Keratinocyte (primary cell): ENCODE results near the gene CCDC88B. TPM values are rescaled to one million over a fixed set of nuclear protein-coding genes. Genes with fewer than 3 reads are reported as not detected.

Source experiments
- DNase-seq: peaks from one replicate; pipeline ENCODE4 v3.0.0-alpha.2; 2011; ENCODE audit warnings: low read depth, missing footprints, low spot score
- FAIRE-seq: peaks from 2 replicates; lab custom pipeline; 2011; peaks lifted over from hg19 to GRCh38; lab: Jason Lieb, UNC
- H2AFZ ChIP-seq: 2 replicates; pipeline ENCODE4 v1.6.0; 2012; ENCODE audit warnings: low read length, control low read depth, inconsistent platforms; ENCODE audit not compliant: control insufficient read depth
- H3K27ac ChIP-seq: 2 replicates; pipeline ENCODE4 v1.5.1; 2011; ENCODE audit warnings: low read length; ENCODE audit not compliant: control insufficient read depth, insufficient read depth
- H3K27me3 ChIP-seq: 3 replicates; pipeline ENCODE4 v1.6.0; 2011; ENCODE audit warnings: low read length; ENCODE audit not compliant: control insufficient read depth, insufficient read depth; ENCODE audit errors: extremely low read depth
- H3K36me3 ChIP-seq, 2 experiments: 2 replicates in 1 of 2; 3 replicates in 1 of 2; pipeline ENCODE4 v1.5.1; 2011; ENCODE audit warnings: low read length in 2 of 2, mild to moderate bottlenecking in 1 of 2; ENCODE audit not compliant: control insufficient read depth in 2 of 2, insufficient read depth in 2 of 2; ENCODE audit errors: extremely low read depth in 1 of 2
- H3K4me1 ChIP-seq: 3 replicates; pipeline ENCODE4 v1.5.1; 2011; ENCODE audit warnings: low read length; ENCODE audit not compliant: control insufficient read depth, insufficient read depth; ENCODE audit errors: extremely low read depth
- H3K4me2 ChIP-seq: 3 replicates; pipeline ENCODE4 v1.6.0; 2011; ENCODE audit warnings: low read depth, low read length; ENCODE audit not compliant: control insufficient read depth, insufficient read depth; ENCODE audit errors: extremely low read depth
- H3K4me3 ChIP-seq, 3 experiments: fragments of 200-600 bp in 1 of 3; sonication (generic) in 1 of 3; 2 replicates in 2 of 3; 3 replicates in 1 of 3; pipeline ENCODE4 v1.5.1; 2011 to 2016; ENCODE audit warnings: low read length in 3 of 3, mild to moderate bottlenecking in 3 of 3, control low read depth in 2 of 3, inconsistent platforms in 1 of 3, low read depth in 1 of 3, mixed read lengths in 1 of 3, mixed run types in 1 of 3, moderate library complexity in 1 of 3; ENCODE audit not compliant: control insufficient read depth in 2 of 3, insufficient read depth in 2 of 3; ENCODE audit errors: extremely low read depth in 1 of 3
- H3K79me2 ChIP-seq: 2 replicates; pipeline ENCODE4 v1.6.0; 2012; ENCODE audit warnings: low read length; ENCODE audit not compliant: control insufficient read depth, insufficient read depth
- H3K9ac ChIP-seq: 3 replicates; pipeline ENCODE4 v1.6.0; 2011; ENCODE audit warnings: low read length; ENCODE audit not compliant: control insufficient read depth, insufficient read depth; ENCODE audit errors: extremely low read depth
- H3K9me1 ChIP-seq: 3 replicates; pipeline ENCODE4 v1.6.0; 2011; ENCODE audit warnings: low read length; ENCODE audit not compliant: control insufficient read depth, insufficient read depth; ENCODE audit errors: extremely low read depth
- H3K9me3 ChIP-seq: 2 replicates; pipeline ENCODE4 v1.5.1; 2012; ENCODE audit warnings: low read depth, low read length; ENCODE audit not compliant: control insufficient read depth
- H4K20me1 ChIP-seq: 3 replicates; pipeline ENCODE4 v1.6.0; 2011; ENCODE audit warnings: low read length; ENCODE audit not compliant: control insufficient read depth, insufficient read depth; ENCODE audit errors: extremely low read depth
- EZH2 ChIP-seq: IDR thresholded peaks from one replicate; pipeline ENCODE4 v1.6.1; 2012; ENCODE audit warnings: inconsistent platforms, mild to moderate bottlenecking, low read length, moderate library complexity
- dilution Hi-C: fragments of 300-500 bp; cut with MboI; formaldehyde crosslinking; loops from one replicate; pipeline ENCODE4 v1.7.0; 2020; ENCODE audit warnings: low sequenced_read_pairs; ENCODE audit not compliant: extremely low pct_ligation_motif_present
- polyA plus RNA-seq, 5 experiments: library from polyadenylated mRNA; depleted of rRNA in 3 of 5; stranded (reverse) in 3 of 5; stranded (forward) in 1 of 5; unstranded in 1 of 5; fragments of >200 nt; gene quantifications; 1 replicate in 1 of 5; 2 replicates in 3 of 5; 3 replicates in 1 of 5; pipeline versions ENCODE4 v1.2.1 to v1.2.3, GENCODE V29; 2011 to 2012; ENCODE audit warnings: missing spikeins in 2 of 5, low read depth in 1 of 5, low replicate concordance in 1 of 5
- TF ChIP-seq, protein P1 (sequence below), 3 experiments: IDR thresholded peaks in 1 of 3; conservative IDR thresholded peaks in 1 of 3; optimal IDR thresholded peaks in 1 of 3; 2 replicates in 2 of 3; 3 replicates in 1 of 3; pipeline versions ENCODE3 to v1.5.1; 2011; ENCODE audit warnings: low read length in 3 of 3, mild to moderate bottlenecking in 3 of 3, moderate library complexity in 2 of 3, control low read depth in 1 of 3, inconsistent platforms in 1 of 3; ENCODE audit not compliant: insufficient read depth in 2 of 3; ENCODE audit errors: extremely low read depth in 1 of 3

The CCDC88B gene
- polyA plus RNA-seq, 1 donor (not counting 4 experiments of a cell fraction or from before 2014, with no cell fraction given) = 3.7 TPM

DNA sequence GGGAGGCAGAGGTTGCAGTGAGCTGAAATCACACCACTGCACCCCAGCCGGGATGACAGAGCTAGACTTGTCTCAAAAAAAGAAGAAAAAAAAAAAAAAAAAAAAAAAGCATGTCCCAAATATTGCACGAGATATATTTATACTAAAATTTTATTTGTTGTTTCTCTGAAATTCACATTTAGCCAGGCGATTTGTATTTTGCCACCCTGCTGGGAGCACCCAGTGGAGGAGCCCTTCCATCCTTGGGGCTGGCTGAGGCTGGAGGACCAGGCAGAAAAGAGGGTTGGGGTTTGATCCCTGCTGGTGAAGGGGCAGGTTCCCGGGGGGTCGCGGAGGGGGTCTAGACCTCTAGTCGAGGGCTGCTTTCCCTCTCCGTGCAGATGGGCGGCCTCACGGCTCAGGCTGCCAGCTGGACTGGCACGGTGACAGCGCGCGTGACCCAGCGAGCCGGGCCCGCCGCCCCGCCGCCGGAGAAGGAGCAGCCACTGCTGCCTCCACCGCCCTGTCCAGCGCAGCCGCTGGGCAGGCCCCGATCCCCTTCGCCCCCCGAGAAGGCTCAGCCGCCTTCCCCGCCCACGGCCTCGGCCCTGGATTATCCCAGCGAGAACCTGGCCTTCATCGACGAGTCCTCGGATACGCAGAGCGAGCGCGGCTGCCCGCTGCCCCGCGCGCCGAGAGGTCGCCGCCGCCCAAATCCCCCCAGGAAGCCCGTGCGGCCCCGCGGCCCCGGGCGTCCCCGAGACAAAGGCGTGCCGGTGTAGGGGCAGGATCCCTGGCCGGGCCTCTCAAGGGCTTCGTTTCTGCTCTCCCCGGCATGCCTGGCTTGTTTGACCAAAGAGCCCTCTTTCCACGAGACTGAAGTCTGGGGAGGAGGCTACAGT is 40.8 kb upstream of the CCDC88B start:
- DNase-seq (no peak), FAIRE-seq (no peak)
- Histone ChIP-seq H3K4me1 (peaks cover 22% of the 10 kb centered on the region), H3K4me2 (peak overlapping the region; percentile 64), H3K9ac (no peak overlapping the region), H4K20me1 (no peaks in the 10 kb centered on the region), H3K36me3 (no peaks in the 10 kb centered on the region), H3K9me3 (no peaks in the 10 kb centered on the region), H3K27ac (no peak overlapping the region), H3K4me3 (peak overlapping the region in 1 of 3 experiments; percentile 34), H2AFZ (no peak overlapping the region), H3K79me2 (no peaks in the 10 kb centered on the region), H3K9me1 (no peaks in the 10 kb centered on the region), H3K27me3 (peaks cover 42% of the 10 kb centered on the region)
- peak; percentile 69 for TF ChIP-seq EZH2
- TF ChIP-seq, protein P1, sequence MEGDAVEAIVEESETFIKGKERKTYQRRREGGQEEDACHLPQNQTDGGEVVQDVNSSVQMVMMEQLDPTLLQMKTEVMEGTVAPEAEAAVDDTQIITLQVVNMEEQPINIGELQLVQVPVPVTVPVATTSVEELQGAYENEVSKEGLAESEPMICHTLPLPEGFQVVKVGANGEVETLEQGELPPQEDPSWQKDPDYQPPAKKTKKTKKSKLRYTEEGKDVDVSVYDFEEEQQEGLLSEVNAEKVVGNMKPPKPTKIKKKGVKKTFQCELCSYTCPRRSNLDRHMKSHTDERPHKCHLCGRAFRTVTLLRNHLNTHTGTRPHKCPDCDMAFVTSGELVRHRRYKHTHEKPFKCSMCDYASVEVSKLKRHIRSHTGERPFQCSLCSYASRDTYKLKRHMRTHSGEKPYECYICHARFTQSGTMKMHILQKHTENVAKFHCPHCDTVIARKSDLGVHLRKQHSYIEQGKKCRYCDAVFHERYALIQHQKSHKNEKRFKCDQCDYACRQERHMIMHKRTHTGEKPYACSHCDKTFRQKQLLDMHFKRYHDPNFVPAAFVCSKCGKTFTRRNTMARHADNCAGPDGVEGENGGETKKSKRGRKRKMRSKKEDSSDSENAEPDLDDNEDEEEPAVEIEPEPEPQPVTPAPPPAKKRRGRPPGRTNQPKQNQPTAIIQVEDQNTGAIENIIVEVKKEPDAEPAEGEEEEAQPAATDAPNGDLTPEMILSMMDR (optimal IDR thresholded peaks at IDR 0.05 in 1 of 3, IDR thresholded peaks at IDR 0.05 in 1 of 3, conservative IDR thresholded peaks at IDR 0.05 in 1 of 3; ENCODE audit: extremely low read depth in 1 of 3, insufficient read depth in 2 of 3, low read length in 3 of 3) = no peak
- dilution Hi-C loops = no loop called here

DNA sequence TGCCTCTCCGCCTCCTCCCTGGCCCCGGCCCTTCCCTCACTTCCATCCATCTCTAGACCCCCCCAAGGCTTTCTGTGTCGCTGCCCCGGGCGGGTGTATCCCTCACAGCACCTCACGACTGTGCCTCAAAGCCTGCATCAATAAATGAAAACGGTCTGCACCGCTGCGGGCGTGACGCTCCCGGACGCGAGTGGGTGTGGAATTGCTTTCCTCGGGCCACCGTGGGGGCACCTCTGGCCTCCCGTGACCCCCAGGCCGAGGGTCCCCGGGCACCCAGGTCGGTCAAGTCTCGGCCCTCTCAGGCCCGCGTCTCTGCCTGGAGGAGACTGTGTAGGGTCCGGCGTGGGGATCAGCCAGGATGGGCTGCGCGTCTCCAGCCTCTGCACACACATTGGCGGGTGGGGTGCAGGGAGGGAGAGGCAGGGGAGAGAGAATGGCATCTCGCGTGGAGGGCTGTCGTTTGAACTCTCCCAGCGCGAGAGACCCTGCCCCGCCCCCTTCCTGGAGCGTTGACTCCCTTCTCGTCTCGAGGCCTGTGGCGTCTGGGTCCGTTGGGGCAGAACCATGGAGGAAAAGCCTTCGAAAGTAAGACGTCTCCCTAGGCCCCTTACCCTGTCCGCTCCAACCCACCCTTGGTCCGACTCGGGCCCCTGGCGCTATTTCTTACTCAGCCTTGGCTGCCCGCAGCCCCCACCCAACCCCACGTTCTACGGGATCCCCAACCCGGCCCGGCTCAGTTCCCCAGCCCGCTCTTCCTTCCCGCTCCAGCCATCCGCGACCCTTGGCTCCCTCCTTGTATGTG is 40.0 kb upstream of the CCDC88B start, which contains the start of gene CATSPERZ:
Gene CATSPERZ (plus strand): TSS at position 512 of the 802 bp plus-strand sequence. CDS start 53 bp downstream, at position 565.
- H3K9me3 ChIP-seq = no peaks in the 10 kb centered on the region
- H3K27me3 ChIP-seq = peaks cover 42% of the 10 kb centered on the region
- H4K20me1 ChIP-seq = no peaks in the 10 kb centered on the region
- H2AFZ ChIP-seq = peak within 1 kb of the TSS; percentile 77
- H3K79me2 ChIP-seq = no peaks in the 10 kb centered on the region
- no peak for DNase-seq
- dilution Hi-C loops = no loop called here
- no peaks in the 10 kb centered on the region for H3K9me1 ChIP-seq
- no peak within 1 kb of the TSS for H3K9ac ChIP-seq
- TF ChIP-seq, protein P1 (optimal IDR thresholded peaks at IDR 0.05 in 1 of 3, IDR thresholded peaks at IDR 0.05 in 1 of 3, conservative IDR thresholded peaks at IDR 0.05 in 1 of 3; ENCODE audit: extremely low read depth in 1 of 3, insufficient read depth in 2 of 3, low read length in 3 of 3) = no peak
- peak; percentile 80 for TF ChIP-seq EZH2
- no peaks in the 10 kb centered on the region for H3K36me3 ChIP-seq
- no peak for FAIRE-seq
- H3K4me2 ChIP-seq = peak within 1 kb of the TSS; percentile 93
- H3K4me3 ChIP-seq = peak within 1 kb of the TSS; percentile 25 to 74 (median 54)
- no peak within 1 kb of the TSS for H3K27ac ChIP-seq
- H3K4me1 ChIP-seq = peaks cover 26% of the 10 kb centered on the region
